GM19025 (cell line): ENCODE results near the gene HPD.

Experiments used
- ATAC-seq: cut with Tn5 transposase; IDR thresholded peaks from one replicate; pipeline ENCODE4 v1.9.1; 2021; ENCODE audit warnings: mild to moderate bottlenecking, low read depth, moderate library complexity; ENCODE audit not compliant: unreplicated experiment

Gene HPD

DNA sequence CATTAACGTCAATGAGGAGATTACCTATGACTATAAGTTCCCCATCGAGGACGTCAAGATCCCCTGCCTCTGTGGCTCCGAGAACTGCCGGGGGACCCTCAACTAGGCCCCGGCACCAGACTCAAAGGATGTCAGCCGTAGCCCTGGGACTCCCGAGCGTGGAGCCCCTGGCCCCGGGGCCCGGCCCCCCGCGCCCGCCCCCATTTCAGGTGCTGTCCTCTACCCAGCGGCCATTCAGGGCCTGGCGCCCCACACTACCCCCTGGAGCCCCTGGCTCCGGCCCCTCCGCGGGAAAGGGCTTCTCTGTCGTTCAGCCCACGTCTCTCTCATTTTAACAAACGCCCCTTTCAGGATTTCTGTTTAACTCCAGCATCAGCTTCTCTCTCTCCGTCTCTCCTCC is 28.5 kb downstream of the HPD start:
- no peak for ATAC-seq

DNA sequence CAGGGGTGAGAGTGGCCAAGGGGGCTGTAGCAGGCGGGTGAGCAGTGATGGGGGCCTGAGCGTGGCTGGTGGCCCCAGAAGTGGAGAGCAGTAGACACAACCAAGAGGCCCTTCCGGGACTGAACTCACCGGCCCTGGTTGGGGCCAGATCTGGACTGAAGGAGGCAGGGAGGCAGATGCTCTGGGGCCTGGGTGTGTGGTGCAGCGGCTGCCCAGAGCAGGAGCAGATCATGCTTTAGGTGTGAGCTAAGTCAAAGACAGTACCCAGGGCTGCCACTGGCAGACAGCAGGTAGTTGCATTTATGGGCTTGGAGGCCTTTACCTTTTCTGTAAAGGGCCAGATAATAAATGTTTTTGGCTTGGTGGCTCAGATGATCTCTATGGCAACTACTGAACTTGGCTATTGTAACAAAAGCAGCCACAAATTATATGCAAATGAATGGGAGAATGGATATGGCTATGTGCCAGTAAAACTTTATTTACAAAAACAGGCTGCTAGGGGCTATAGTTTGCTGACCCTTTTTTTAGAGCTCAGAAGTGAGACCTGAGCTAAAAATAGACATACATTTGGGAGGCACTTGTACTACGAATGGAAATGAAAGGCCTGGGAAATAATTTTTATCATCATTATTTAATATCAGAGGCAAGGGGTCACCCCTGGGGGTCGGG is 29.3 kb downstream of the HPD start:
- no peak for ATAC-seq

GRCh38 chr12:121828826-121829225 is 29.8 kb downstream of the HPD start:
- ATAC-seq, result no peak

- no peak for ATAC-seq
Observed at GRCh38 chr12:121828306-121828705, 30.4 kb downstream of the HPD start.

DNA sequence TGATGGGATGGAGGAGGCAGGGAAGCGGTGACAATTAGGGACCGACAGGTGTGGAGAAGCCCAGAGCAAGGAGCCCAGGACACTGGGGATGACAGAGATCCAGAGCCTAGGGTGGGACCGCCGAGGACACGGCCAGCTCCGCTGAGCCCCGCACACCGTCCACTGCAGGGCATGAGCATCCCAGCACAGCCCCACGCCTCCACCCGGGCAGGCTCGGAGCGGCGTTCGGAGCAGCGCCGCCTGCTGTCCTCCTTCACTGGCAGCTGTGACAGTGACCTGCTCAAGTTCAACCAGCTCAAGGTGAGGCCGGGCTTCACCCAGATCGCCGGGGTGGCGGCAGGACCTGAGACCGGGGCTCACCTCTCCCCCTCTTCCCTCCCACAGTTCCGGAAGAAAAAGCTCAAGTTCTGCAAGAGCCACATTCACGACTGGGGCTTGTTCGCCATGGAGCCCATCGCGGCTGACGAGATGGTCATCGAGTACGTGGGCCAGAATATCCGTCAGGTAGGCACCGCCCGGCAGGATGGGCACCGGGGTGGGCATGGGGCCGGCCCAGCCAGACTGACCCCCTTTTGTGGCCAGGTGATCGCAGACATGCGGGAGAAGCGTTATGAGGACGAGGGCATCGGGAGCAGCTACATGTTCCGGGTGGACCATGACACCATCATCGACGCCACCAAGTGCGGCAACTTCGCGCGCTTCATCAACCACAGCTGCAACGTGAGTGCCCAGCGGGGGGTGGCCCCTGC is 31.1 kb downstream of the HPD start:
- ATAC-seq, result no peak

- no peak for ATAC-seq
Observed at GRCh38 chr12:121826318-121827150, 32.1 kb downstream of the HPD start.

GRCh38 chr12:121825041-121825523 is 33.6 kb downstream of the HPD start:
- ATAC-seq, result no peak

DNA sequence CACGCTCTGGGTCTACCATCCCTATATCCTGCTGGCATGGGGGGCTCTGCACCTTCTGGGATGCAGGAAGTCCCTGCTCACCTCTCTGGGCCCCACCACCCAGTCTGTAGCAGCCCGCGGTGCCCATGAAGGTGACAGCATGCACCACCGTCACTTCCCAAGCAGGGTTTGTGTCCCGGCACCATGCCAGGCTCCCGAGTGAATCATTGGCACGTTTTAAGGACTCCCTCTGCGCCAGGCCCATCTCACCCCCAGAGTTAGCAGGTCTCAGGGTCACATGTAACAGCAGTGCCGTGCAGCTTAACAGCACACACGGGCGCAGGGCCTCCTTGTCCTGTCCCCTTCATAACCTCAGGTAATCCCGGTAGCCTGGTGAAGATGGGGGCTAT is 34.9 kb downstream of the HPD start:
- no peak for ATAC-seq

GRCh38 chr12:121823101-121823726 is 35.4 kb downstream of the HPD start:
- ATAC-seq, result no peak

GRCh38 chr12:121822393-121823100 is 36.1 kb downstream of the HPD start:
- ATAC-seq, result no peak

GRCh38 chr12:121820056-121820455 is 38.6 kb downstream of the HPD start:
- ATAC-seq, result no peak

- no peak for ATAC-seq
Observed at GRCh38 chr12:121819212-121819949, 39.3 kb downstream of the HPD start.

DNA sequence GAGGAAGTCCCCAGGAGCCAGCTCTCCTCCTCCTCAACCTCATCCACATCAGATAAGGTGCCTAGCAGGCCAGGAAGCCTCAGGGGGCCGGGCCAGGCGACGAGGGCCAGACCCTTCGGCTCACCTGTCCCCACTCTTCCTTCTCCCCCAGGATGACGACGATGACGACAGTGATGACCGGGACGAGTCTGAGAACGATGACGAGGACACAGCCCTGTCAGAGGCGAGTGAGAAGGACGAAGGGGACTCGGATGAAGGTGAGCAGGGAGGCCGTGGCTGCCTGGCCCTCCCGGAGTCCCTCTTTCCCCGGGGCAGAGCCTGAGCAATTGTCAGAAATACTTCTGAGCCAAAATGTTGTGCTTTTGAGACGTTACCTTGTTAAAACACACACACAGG is 41.0 kb downstream of the HPD start:
- no peak for ATAC-seq

GRCh38 chr12:121816925-121817647 is 41.6 kb downstream of the HPD start:
- no peak for ATAC-seq

DNA sequence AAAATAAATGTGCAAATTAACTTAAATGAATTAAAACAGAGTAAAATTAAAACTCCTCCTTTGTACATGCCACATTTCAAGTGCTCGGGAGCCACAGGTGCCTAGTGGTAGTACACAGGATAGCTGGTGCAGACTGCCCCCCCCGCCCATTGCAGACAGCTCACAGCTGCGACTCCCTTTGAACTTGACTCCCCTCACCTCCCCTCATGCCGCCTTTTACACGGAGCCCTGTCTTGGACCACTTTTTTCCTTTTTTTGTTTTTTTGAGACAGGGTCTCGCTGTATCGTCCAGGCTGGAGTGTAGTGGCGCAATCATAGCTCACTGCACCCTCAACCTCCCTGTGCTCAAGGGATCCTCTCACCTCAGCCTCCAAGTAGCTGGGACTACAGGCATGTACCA is 43.4 kb downstream of the HPD start:
- no peak for ATAC-seq

GRCh38 chr12:121814429-121815119 is 44.1 kb downstream of the HPD start:
- no peak for ATAC-seq

GRCh38 chr12:121813951-121814350 is 44.7 kb downstream of the HPD start:
- ATAC-seq, result no peak
